ENCODE results near the gene FNTB.

GRCh38 chr14:64993266-64993930 is 6.7 kb downstream of the FNTB start:
- TF ChIP-seq POLR2A (IDR thresholded peaks at IDR 0.05) (no peak), EP300 (IDR thresholded peaks at IDR 0.05) (no peak), CTCF (IDR thresholded peaks at IDR 0.05) (no peak), POLR2AphosphoS5 (IDR thresholded peaks at IDR 0.05) (no peak)

Measured in suprapubic skin (tissue), 4 donors.